ENCODE measurements around the gene MS4A15.
"Not testable (repeated sequence)": the region's sequence is repeated elsewhere in the genome, so short reads cannot be mapped to it uniquely, and the experiment has no call there.

MS4A15 gene

GRCh38 chr11:60754887-60755286 is 1.8 kb upstream of the MS4A15 start:
- DNase-seq (ENCODE audit: low spot score), result no peak

- no peak for DNase-seq (ENCODE audit: low spot score)
These were observed 649 bp downstream of the MS4A15 start for GRCh38 chr11:60757231-60757800.

GRCh38 chr11:60758671-60759070 is 2.0 kb downstream of the MS4A15 start:
- DNase-seq (ENCODE audit: low spot score), result not testable (repeated sequence)

- DNase-seq (ENCODE audit: low spot score), result not testable (repeated sequence)
These were observed 3.0 kb downstream of the MS4A15 start for GRCh38 chr11:60759438-60760225.

GRCh38 chr11:60761436-60762190 is 4.9 kb downstream of the MS4A15 start:
- DNase-seq (ENCODE audit: low spot score), result no peak

GRCh38 chr11:60762851-60763691 is 6.4 kb downstream of the MS4A15 start:
- DNase-seq (ENCODE audit: low spot score), result no peak

GRCh38 chr11:60763692-60764369 is 7.2 kb downstream of the MS4A15 start:
- no peak for DNase-seq (ENCODE audit: low spot score)

- DNase-seq (ENCODE audit: low spot score), result no peak
These were observed 8.2 kb downstream of the MS4A15 start for GRCh38 chr11:60764879-60765278.

- DNase-seq (ENCODE audit: low spot score), result no peak
These were observed 8.7 kb downstream of the MS4A15 start for GRCh38 chr11:60765355-60765754.

GRCh38 chr11:60766547-60766946 is 9.9 kb downstream of the MS4A15 start:
- no peak for DNase-seq (ENCODE audit: low spot score)

GRCh38 chr11:60767388-60767811 is 10.7 kb downstream of the MS4A15 start:
- DNase-seq (ENCODE audit: low spot score), result no peak

- no peak for DNase-seq (ENCODE audit: low spot score)
These were observed 11.5 kb downstream of the MS4A15 start for GRCh38 chr11:60768202-60768601.

GRCh38 chr11:60769273-60769672 is 12.6 kb downstream of the MS4A15 start:
- no peak for DNase-seq (ENCODE audit: low spot score)

GRCh38 chr11:60769811-60770210 is 13.1 kb downstream of the MS4A15 start:
- DNase-seq (ENCODE audit: low spot score), result no peak

- DNase-seq (ENCODE audit: low spot score), result no peak
These were observed 14.5 kb downstream of the MS4A15 start for GRCh38 chr11:60771146-60771545.

- DNase-seq (ENCODE audit: low spot score), result no peak
These were observed 15.3 kb downstream of the MS4A15 start for GRCh38 chr11:60771879-60772525.

GRCh38 chr11:60772666-60773065 is 16.0 kb downstream of the MS4A15 start:
- DNase-seq (ENCODE audit: low spot score), result no peak

GRCh38 chr11:60774726-60775125 is 18.1 kb downstream of the MS4A15 start:
- DNase-seq (ENCODE audit: low spot score), result no peak

- DNase-seq (ENCODE audit: low spot score), result peak; percentile 84
These were observed 18.8 kb downstream of the MS4A15 start for GRCh38 chr11:60775420-60775961.

GRCh38 chr11:60776167-60776566 is 19.5 kb downstream of the MS4A15 start:
- DNase-seq (ENCODE audit: low spot score), result no peak

GRCh38 chr11:60777106-60777505 is 20.4 kb downstream of the MS4A15 start:
- DNase-seq (ENCODE audit: low spot score), result no peak
